K562 (cell line): ENCODE results near the gene PTPRE.

ENCODE experiments used
- CEBPB ChIP-seq: fragments of 450-650 bp; IDR thresholded peaks from 2 replicates; pipeline ENCODE4 v1.6.1; 2016; ENCODE audit warnings: missing genetic modification characterization, missing compliant biosample characterization
- CHD1 ChIP-seq: fragments of 200-600 bp; sonication (generic); IDR thresholded peaks from one replicate; pipeline ENCODE4 v1.6.1; 2012; ENCODE audit warnings: mild to moderate bottlenecking, moderate library complexity, low read length, inconsistent platforms
- EZH2 ChIP-seq: IDR thresholded peaks from 2 replicates; pipeline ENCODE4 v1.6.1; 2012; ENCODE audit warnings: low read depth, mild to moderate bottlenecking, inconsistent platforms, low read length, borderline replicate concordance
- GABPB2 ChIP-seq: fragments of 250-450 bp; sonication (Bioruptor Pico); conservative IDR thresholded peaks from 2 replicates; pipeline ENCODE4 v1.5.1; 2021; ENCODE audit warnings: mild to moderate bottlenecking
- KAT2B ChIP-seq: IDR thresholded peaks from one replicate; pipeline ENCODE4 v1.6.1; 2012; ENCODE audit warnings: low read depth, mild to moderate bottlenecking, control low read depth, inconsistent platforms, low read length, moderate library complexity
- KLF10 ChIP-seq: fragments of 250-450 bp; sonication (Bioruptor Pico); IDR thresholded peaks from 2 replicates; pipeline ENCODE4 v1.6.1; 2021; ENCODE audit warnings: matching md5 sums
- NFIC ChIP-seq: fragments of 450-650 bp; IDR thresholded peaks from 2 replicates; pipeline ENCODE4 v1.6.1; 2017; ENCODE audit warnings: mild to moderate bottlenecking, inconsistent platforms
- POLR2AphosphoS5 ChIP-seq: IDR thresholded peaks from 2 replicates; pipeline ENCODE4 v1.6.1; 2011; ENCODE audit warnings: mild to moderate bottlenecking, low read depth, low read length, moderate library complexity; ENCODE audit not compliant: control insufficient read depth, insufficient read depth
- RCOR1 ChIP-seq, 2 experiments: IDR thresholded peaks; 2 replicates each; pipeline ENCODE4 v1.6.1; 2012; ENCODE audit warnings: low read depth in 2 of 2, low read length in 2 of 2, borderline replicate concordance in 1 of 2, improper control_type of control experiment in 1 of 2
- ZNF184 ChIP-seq: sonication (generic); formaldehyde crosslinking; IDR thresholded peaks from 2 replicates; pipeline ENCODE4 v1.5.0; 2020; ENCODE audit warnings: missing genetic modification reagents
- ZNF282 ChIP-seq: sonication (generic); formaldehyde crosslinking; IDR thresholded peaks from 2 replicates; pipeline ENCODE4 v1.8.1; 2023; ENCODE audit warnings: missing genetic modification reagents
- TF ChIP-seq, protein P1 (sequence below): sonication (generic); formaldehyde crosslinking; IDR thresholded peaks from 2 replicates; pipeline ENCODE4 v1.8.1; 2023; ENCODE audit warnings: mild to moderate bottlenecking, missing genetic modification reagents
- TF ChIP-seq, protein P2 (sequence below): sonication (generic); formaldehyde crosslinking; IDR thresholded peaks from 2 replicates; pipeline ENCODE4 v1.8.0; 2022; ENCODE audit warnings: missing genetic modification reagents, mild to moderate bottlenecking, borderline replicate concordance
- TF ChIP-seq, protein P3 (sequence below), 3 experiments: IDR thresholded peaks in 2 of 3; conservative IDR thresholded peaks in 1 of 3; 2 replicates each; pipeline ENCODE4 v1.5.1; 2011 to 2012; ENCODE audit warnings: low read length in 3 of 3, mild to moderate bottlenecking in 3 of 3, control low read depth in 2 of 3, improper control_type of control experiment in 1 of 3, inconsistent platforms in 1 of 3, low read depth in 1 of 3, mixed read lengths in 1 of 3, moderate library complexity in 1 of 3; ENCODE audit not compliant: insufficient read depth in 2 of 3

DNA sequence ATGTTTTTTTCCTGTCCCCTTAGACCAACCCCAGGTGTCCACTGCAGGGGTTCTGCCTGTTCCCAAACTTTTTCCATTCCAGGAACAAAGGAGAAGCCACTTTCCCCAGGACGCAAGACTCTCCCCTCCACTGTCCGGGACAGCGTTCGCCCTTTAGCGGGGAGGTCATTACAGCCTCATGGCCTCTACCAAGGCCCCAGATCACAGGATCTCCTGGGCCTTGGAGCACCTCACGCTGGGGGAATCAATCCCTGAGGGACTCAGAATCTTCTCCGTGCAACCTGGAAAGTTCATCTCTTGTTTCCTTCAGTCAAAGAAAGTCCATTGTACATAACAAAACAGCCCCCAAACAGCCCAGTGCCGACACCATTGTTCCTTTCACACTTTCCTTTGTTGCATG is 178.1 kb downstream of the PTPRE start:
- TF ChIP-seq, protein P1, sequence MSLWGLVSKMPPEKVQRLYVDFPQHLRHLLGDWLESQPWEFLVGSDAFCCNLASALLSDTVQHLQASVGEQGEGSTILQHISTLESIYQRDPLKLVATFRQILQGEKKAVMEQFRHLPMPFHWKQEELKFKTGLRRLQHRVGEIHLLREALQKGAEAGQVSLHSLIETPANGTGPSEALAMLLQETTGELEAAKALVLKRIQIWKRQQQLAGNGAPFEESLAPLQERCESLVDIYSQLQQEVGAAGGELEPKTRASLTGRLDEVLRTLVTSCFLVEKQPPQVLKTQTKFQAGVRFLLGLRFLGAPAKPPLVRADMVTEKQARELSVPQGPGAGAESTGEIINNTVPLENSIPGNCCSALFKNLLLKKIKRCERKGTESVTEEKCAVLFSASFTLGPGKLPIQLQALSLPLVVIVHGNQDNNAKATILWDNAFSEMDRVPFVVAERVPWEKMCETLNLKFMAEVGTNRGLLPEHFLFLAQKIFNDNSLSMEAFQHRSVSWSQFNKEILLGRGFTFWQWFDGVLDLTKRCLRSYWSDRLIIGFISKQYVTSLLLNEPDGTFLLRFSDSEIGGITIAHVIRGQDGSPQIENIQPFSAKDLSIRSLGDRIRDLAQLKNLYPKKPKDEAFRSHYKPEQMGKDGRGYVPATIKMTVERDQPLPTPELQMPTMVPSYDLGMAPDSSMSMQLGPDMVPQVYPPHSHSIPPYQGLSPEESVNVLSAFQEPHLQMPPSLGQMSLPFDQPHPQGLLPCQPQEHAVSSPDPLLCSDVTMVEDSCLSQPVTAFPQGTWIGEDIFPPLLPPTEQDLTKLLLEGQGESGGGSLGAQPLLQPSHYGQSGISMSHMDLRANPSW (CRISPR knock-in tag): no peak
- TF ChIP-seq RCOR1 (IDR thresholded peaks at IDR 0.05; ENCODE audit: borderline replicate concordance in 1 of 2, low read depth in 2 of 2, low read length in 2 of 2) (no peak), KAT2B (no peak), CHD1 (no peak), NFIC (no peak), KLF10 (CRISPR knock-in tag) (no peak), ZNF184 (CRISPR knock-in tag) (no peak), GABPB2 (CRISPR knock-in tag) (no peak), EZH2 (no peak), ZNF282 (no peak), POLR2AphosphoS5 (no peak), CEBPB (tag) (no peak)
- TF ChIP-seq, protein P2, sequence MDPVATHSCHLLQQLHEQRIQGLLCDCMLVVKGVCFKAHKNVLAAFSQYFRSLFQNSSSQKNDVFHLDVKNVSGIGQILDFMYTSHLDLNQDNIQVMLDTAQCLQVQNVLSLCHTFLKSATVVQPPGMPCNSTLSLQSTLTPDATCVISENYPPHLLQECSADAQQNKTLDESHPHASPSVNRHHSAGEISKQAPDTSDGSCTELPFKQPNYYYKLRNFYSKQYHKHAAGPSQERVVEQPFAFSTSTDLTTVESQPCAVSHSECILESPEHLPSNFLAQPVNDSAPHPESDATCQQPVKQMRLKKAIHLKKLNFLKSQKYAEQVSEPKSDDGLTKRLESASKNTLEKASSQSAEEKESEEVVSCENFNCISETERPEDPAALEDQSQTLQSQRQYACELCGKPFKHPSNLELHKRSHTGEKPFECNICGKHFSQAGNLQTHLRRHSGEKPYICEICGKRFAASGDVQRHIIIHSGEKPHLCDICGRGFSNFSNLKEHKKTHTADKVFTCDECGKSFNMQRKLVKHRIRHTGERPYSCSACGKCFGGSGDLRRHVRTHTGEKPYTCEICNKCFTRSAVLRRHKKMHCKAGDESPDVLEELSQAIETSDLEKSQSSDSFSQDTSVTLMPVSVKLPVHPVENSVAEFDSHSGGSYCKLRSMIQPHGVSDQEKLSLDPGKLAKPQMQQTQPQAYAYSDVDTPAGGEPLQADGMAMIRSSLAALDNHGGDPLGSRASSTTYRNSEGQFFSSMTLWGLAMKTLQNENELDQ (CRISPR knock-in tag): no peak
- TF ChIP-seq, protein P3, sequence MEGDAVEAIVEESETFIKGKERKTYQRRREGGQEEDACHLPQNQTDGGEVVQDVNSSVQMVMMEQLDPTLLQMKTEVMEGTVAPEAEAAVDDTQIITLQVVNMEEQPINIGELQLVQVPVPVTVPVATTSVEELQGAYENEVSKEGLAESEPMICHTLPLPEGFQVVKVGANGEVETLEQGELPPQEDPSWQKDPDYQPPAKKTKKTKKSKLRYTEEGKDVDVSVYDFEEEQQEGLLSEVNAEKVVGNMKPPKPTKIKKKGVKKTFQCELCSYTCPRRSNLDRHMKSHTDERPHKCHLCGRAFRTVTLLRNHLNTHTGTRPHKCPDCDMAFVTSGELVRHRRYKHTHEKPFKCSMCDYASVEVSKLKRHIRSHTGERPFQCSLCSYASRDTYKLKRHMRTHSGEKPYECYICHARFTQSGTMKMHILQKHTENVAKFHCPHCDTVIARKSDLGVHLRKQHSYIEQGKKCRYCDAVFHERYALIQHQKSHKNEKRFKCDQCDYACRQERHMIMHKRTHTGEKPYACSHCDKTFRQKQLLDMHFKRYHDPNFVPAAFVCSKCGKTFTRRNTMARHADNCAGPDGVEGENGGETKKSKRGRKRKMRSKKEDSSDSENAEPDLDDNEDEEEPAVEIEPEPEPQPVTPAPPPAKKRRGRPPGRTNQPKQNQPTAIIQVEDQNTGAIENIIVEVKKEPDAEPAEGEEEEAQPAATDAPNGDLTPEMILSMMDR (IDR thresholded peaks at IDR 0.05 in 2 of 3, conservative IDR thresholded peaks at IDR 0.05 in 1 of 3; ENCODE audit: insufficient read depth in 2 of 3, low read depth in 1 of 3, low read length in 3 of 3): no peak
